ENCODE results near the gene SLC6A18.

SLC6A18 gene, protein sequence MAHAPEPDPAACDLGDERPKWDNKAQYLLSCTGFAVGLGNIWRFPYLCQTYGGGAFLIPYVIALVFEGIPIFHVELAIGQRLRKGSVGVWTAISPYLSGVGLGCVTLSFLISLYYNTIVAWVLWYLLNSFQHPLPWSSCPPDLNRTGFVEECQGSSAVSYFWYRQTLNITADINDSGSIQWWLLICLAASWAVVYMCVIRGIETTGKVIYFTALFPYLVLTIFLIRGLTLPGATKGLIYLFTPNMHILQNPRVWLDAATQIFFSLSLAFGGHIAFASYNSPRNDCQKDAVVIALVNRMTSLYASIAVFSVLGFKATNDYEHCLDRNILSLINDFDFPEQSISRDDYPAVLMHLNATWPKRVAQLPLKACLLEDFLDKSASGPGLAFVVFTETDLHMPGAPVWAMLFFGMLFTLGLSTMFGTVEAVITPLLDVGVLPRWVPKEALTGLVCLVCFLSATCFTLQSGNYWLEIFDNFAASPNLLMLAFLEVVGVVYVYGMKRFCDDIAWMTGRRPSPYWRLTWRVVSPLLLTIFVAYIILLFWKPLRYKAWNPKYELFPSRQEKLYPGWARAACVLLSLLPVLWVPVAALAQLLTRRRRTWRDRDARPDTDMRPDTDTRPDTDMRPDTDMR

DNA sequence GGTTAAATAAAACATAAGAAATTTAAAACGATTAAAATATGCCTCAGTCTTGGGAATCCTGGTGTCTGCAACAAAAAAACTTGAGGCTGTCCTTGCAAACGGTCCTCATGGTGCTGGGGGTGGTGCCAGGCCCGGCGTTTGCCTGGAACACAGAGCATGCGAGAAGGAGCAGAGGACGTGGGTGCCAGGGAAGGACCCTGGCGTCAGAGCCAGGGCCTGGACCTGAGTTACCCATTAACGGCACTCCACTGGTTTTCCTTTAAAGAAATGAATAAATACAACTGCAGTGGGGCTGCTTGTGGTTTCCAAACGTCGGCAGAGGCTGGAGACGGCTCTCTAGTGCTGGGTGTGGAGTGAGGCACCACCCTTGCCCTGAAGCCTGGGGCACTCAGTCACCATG lies at the start of gene SLC6A18:
TSS of gene SLC6A18 (plus strand) at position 301 of the 400 bp plus-strand sequence. CDS start at position 398, 97 bp downstream.
- DNase-seq (ENCODE audit: low spot score) (no peak), FAIRE-seq (no peak)

DNA sequence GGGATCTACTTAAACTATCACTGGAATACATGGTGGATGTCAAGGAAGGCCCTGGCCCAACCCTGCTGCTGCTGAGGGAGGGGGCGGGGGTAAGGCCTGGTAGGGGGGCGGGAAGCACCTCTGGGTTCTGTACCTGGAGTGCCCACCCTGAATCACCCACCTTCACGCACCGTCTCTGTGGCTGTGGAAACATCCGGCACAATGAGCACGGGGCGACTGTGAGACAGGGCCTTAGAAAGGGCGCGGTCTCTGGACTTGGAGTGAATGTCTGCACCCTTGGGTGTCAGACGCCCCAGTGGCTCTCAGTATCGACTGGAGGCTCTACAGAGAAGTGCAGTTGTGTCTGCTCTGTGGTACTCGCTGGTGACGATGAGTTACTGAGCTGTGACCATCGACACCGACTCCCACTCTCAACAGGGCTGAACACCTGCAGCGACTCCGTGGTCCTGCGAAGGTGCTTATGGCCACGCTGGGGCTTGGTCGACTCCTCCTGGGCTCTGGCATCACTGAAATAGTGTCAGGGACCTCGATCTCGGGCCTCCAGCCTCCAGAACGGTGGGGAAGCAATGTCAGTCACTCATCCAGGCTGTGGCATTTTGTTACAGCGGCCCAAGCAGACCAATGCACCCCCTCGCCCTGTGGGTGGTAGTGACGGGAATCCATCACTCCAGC lies 49.2 kb upstream of the SLC6A18 start:
- FAIRE-seq (no peak), DNase-seq (ENCODE audit: low spot score) (no peak)

DNA sequence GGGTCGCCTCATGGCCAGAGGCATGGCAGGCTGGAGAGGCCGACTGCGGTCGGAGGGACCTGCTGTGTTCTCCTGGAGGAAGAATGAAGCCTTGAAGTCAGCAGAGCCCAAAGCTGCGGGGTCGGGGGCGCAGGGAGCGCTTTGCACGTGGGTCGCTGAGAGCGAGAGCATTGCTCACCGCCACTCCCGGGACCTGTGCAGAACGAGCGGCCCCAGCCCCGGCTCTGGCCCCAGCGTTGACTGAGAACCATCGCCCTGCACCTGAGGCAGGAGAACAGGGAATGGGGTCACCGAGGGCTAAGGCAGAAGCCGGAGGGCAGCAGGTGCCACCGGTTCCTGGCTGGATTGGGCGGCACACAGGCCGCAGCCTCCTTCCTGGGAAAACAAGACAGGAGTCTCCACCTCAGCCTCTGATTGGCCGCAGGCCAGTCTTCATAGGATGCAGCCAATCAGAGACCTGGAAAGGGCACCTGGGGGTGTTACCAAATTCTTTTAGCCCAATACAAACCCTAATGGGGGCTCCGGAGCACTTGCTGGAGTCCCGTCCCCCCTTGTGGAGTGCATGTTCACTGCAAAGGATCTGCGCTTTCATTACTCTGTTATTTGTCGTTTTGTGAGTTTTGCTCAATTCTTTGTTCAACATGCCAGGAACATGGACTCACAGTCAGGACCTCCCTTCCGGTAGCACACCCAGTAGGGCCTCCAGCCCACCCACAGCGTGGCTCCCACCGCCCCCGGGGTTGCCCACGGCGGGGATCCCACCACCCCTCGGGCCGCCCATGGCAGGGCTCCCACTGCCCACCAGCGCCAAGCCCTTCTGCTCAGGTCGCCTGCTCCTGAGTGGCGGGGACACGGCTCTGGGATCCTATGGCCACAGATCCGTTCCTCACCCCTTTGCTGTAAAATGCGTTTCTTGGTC lies 48.4 kb upstream of the SLC6A18 start:
- no peak for DNase-seq (ENCODE audit: low spot score)

DNA sequence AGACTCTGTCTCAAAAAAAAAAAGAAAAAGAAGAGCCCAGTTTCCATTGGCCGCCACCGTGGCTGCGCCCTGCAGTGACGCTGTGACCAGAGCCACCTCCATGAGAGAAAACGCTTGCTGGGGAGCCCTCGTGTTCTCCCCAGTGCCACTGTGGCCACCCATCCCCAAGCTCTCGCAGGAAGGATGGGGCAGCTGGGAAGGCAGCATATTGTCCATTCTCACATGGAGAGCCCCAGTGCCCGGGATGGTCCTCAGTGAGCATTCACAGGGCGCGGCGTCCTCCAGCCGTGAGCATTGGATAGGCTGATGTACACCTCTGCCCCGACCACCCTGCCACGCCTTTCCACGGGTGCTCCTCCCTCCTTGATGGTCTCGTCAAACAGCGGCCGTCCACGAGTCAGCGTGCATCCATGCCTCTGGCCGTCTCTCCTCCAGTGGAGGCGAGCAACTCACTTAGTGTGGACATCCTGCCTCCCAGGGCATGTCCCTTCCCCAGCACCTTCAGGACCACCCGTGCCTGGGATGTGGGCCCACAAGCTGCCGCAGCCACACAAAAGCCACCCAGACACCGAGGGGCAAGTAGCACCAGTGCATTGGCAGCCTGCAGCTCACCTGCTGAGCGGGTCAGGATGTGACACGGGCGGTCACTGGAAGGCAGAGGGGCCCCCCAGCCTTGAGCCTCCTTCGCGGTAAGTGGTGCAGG lies 47.2 kb upstream of the SLC6A18 start:
- FAIRE-seq: no peak
- DNase-seq (ENCODE audit: low spot score): no peak

More for the DNA sequence above, 48.4 kb upstream of the SLC6A18 start:
- no peak for FAIRE-seq

DNA sequence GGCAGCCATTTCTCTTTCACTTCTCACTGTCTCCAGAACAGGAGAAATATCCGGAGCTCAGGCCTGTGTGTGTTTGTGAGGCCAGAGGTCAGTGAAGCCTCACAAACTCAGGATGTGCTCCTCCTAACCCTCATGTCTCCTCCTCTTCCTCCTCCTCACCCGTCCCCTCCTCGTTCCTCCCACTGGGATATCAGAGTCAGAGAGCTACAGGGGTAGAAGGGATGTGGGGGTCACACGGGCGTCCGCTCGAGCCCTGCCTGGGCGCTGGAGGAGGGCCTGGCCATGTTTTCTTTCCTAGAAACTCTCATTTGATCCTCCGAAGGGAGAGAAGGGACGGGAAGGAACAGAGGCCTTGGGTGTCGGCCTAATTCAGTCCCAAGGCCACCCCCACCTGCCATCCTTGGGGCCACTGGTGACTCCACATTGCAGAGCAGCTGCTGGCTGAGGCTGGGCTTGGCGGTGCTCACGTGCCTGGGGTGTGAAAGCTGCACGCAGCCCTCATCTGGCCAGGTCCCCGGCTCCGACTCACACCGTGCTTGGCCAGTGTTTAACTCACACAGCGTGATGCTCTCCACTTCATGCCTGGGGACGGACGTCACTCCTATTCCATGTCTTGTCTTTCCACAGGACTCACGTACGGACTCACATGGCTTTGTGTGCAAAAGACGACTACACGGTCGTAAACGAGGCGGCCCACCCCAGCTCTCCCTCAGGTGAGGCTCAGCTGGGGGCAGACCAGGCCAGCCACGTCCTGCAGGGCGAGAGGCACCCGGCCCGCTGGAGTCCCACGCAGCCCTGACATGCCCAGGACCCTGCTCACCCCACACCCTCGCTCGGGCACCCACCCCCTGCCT lies 46.4 kb upstream of the SLC6A18 start:
- FAIRE-seq: no peak
- DNase-seq (ENCODE audit: low spot score): no peak

DNA sequence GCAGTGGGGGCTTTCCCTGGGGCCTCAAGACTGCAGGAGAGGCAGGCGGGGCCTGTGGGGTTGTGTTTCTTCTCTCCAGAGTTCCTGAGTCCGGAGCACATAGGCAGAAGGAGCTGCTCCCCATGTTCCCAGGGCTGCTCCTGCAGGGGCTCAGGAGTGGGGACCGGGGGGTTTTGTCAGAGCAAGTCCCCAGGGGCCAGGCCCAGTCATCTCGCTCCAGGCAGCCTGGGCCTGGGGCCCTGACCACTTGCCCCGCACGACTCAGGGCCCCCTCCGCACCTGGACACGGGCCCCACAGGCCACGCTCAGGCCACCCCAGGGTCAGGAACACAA lies 45.8 kb upstream of the SLC6A18 start:
- no peak for FAIRE-seq
- no peak for DNase-seq (ENCODE audit: low spot score)

DNA sequence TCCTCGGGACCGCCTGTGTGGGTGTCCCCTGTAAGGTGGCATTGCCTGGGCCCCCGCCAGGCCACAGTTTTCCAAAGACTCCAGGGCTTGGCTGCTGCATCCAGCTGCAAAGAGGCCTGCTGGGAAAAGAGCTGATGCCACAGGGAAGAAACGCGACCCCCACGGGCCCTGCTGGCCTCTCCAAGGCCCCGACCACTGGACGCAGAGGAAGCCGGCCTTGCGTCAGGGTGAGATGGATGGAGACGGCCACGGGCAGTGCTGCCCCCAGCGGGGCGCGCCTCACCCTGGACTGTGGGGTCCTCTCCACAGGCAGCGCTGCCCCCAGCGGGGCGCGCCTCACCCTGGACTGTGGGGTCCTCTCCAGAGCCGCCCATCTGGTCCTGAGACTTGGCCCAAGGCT lies 45.1 kb upstream of the SLC6A18 start:
- FAIRE-seq: no peak
- DNase-seq (ENCODE audit: low spot score): no peak

DNA sequence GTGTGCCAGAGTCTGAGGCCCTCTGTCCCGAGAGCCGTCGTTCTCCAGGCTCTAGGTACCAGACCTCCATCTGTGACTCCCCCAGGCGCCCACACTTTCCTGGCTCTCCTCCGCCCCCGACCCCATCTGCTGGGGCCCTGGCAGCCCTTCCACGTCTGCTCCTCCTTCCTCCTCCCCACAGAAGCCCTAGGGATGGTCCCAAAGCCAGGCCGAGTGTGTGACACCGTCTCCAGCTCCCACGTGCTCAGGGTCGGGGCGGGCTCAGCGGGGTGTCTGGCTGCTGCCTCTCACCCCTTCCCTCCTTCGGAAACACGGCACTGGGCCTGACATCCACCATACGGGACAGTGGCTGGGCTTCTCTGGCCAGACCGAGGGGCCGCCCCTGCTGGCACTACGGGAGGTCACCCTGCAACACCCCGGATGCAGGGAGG lies 44.3 kb upstream of the SLC6A18 start:
- FAIRE-seq: no peak
- no peak for DNase-seq (ENCODE audit: low spot score)

DNA sequence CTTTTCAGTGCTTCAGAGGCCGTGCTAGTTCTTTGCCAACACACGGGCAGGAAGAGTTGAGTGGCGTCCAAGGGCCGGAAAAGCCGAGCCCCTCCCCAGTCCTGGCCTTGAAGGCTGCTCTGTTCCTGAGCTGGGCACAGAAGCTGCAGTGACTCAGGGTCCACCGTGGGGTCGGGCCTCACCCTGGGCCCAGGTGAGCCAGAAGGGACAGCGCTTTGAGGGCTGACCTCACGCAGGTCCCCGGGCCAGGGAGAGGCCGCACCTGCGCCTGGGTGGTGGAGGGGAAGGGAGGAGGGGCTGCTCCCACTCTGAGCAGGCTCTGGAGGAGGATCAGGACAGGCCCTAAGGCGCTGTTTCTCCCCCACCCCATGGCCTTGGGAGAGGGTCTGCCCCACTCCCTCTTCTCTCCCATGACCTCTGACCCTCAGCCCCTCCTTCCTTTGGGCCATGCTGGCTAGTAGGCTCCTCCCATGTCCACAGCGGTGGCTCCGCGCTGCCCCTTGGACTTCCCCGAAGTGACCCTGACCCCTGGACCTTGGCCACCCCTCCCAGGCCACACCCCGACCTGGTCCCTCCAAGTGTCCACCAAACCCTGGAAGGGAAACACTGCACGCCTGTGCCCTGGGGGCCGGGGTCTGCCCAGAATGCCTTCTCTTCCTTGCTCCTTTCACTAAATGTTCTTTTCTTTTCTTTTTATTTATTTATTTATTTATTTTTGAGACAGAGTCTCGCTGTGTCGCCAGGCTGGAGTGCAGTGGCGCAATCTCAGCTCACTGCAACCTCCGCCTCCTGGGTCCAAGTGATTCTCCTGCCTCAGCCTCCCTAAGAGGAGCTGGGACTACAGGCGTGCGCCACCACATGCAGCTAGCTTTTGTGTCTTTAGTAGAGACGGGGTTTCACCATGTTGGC lies 43.5 kb upstream of the SLC6A18 start:
- no peak for FAIRE-seq
- DNase-seq (ENCODE audit: low spot score): no peak

DNA sequence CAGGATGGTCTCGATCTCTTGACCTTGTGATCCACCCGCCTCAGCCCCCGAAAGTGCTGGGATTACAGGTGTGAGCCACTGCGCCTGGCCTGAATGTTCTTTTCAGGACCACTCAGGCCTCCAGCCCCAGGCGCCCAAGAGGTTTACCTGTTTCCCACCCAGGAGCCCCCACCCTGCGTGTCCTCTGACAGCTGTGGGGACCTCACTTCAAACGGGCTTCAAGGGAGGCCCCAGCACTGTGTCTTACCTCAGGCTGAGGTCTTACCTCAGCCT lies 42.9 kb upstream of the SLC6A18 start:
- DNase-seq (ENCODE audit: low spot score) (no peak), FAIRE-seq (no peak)

DNA sequence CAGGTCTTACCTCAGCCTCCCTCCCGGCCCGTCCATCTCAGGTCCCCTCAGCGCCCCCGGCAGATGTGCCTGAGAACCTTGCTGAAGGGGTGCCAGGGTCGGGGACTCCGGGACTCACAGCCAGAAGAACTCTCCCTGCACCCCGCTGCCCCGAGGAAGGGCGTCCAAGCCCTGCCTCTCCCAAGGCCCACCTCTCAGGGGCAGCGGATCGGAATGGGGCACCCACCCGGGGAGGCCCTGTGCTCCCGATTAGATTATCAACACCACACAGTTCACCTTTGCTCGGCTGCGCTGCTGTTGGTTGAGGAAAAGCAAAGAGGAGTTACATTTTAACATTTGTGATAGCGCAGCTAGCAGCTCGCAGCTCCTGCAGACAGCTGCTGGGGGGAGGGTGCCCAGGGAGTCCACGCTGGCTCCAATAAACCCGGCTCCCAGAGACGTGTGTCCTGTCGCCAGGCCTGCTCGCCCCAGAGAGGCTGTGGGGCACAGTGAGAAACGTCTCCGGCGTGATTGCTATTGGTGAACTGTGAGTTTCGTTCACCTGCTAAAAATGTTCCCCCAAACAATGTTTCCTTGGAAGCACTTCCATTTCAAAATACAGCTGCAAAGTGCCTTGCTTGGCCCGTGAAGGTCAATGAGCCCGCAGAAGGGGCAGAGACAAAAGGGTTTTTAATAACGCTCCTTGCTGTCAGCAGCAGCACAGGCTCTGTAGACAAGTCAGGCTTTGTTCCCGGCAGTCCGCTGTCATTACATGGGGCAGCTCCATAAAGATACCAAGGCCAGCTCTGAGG lies 42.4 kb upstream of the SLC6A18 start:
- no peak for FAIRE-seq
- DNase-seq (ENCODE audit: low spot score): no peak

DNA sequence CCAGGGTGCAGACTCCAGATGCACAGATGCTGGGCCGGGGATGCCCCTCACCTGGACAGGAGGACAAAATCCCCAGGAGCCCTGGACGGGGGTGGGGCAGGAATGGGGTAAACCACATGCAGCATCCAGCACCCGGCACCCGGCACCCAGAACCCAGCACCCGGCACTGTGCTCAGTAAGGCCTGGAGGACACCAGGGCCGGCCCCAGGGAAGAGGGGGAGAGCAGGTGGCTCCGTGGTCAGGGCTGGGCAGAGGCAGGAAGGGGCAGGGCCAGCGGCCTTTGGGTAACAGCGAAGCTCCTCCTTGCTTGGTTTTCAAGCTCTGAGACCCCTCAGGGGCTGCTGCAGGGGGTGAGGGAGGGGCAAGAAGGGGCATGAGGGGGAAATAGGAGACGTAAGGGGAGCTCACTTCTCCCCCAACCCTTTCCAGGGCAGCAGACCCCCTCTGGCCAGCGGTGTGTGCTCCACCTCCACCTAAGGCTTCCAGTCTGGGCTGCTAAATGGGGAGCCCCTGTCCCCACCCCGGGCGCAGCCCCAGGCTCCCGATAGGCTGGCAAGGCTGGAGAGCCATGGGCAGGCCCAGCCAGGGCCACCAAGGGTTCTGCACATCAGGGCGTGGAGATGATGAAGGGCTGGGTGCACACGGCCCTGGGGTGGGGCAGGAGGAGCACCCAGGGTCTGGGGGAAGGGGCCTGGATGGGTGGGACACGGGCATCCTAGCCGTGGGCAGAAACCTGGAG lies 41.6 kb upstream of the SLC6A18 start:
- no peak for FAIRE-seq
- DNase-seq (ENCODE audit: low spot score): no peak

DNA sequence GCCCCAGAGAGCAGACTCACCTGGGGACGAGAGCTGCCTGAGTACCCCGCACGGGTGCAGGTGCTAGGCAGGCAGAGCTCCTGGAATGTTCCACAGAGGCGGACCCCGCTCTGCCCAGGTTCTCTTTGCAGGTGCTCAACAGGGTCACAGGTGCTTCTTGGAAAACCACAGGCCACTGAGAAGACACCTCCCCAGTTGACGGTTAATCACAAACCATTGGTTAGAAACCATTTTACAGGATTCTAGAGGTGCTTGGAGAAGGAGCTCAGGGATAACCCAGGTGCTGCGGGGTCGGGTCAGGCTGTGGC lies 41.1 kb upstream of the SLC6A18 start:
- DNase-seq (ENCODE audit: low spot score): no peak
- FAIRE-seq: no peak

DNA sequence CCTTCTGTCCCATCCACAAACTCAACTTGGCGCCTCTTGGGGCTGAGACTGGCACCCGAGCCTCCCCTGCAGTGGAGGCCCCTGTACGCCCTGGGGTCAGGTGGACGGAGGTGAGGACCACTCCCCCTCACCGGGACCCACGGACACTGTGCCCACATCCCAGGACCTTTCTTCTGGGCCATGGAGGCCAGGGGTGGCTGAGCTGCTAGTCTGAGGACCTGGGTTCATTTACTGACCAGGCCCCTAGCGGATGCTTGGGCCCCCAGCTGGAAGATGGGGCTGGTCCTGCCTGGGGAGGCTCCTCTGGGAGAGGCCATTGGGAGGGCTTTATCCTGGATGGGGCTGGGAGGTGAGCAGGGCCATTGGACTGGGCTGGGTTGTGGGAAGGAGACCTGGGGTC lies 40.7 kb upstream of the SLC6A18 start:
- no peak for DNase-seq (ENCODE audit: low spot score)
- FAIRE-seq: no peak

DNA sequence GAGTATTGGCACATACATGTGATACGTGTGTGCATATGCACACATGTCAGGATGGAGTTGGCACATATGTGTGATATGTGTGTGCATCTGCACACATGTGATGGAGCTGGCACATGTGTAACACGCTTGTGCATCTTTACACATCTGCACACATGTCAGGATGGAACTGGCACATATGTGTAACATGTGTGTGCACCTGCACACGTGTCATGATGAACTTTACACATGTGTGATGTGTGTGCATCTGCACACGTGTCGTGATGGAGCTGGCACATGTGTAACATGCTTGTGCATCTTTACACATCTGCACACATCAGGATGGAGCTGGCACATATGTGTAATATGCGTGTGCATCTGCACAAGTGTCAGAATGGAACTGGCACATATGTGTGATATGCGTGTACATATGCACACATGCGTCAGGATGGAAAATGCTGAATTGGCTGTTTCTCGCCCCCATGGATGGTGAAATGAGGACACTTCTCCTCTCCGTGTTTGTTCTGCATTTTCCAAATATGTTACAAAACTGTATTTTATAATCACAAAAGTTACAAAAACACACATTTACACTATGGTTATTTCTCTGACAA lies 40.0 kb upstream of the SLC6A18 start:
- DNase-seq (ENCODE audit: low spot score) (no peak), FAIRE-seq (peak; percentile 94)

DNA sequence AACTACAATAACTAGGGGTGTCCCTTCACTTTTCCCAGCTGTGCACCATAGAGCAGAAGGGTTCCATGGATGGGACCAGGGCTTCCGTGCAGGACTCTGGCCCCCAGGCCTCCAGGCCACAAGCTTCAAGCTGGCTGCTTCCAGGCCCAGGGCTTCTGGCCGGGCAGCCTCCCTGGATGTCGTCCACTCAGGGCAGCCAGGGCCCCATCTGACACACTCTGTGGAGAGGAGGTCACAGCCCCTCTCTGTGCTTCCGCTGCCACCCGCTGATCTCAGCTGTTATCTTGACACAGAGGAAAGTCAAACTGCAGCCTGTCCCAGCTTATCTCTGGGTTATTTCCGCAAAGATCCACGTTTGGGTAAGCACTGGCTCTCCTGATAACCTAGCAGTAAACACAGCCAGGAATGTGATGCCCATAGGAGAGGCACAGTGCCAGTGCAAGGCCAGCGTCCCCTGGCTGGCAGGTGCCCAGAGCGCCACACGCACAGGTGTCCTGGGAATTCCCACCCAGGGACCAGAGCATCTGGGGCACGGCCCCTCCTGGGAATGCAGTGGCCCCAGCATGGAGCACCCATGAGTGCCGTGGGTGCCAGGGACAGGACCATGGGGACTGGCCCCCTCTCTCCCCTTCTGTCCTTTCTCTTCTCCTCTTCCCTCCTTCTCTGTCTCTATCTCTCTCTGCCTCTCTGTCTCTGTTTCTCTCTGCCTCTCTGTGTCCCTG lies 39.4 kb upstream of the SLC6A18 start:
- no peak for FAIRE-seq

More for the DNA sequence above, 39.4 kb upstream of the SLC6A18 start:
- no peak for DNase-seq (ENCODE audit: low spot score)

Data from urothelium cell line (cell line).